Upper lobe of right lung (tissue), 1 donor: ENCODE data around the gene P3H3. TPM values are rescaled to one million over a fixed set of nuclear protein-coding genes. Genes with fewer than 3 reads are reported as not detected.

Experiments
- ATAC-seq: fragments of 200-7000 bp; cut with Tn5 transposase; one replicate; pipeline ENCODE4 v1.9.1; 2020; ENCODE audit warnings: mild to moderate bottlenecking, moderate library complexity
- DNase-seq: peaks from one replicate; pipeline ENCODE4 v3.0.0-alpha.2; 2020
- H3K27ac ChIP-seq: fragments of 200-600 bp; one replicate; pipeline ENCODE4 v1.8.0; 2022
- H3K27me3 ChIP-seq: fragments of 200-600 bp; one replicate; pipeline ENCODE4 v1.8.0; 2022; ENCODE audit warnings: mild to moderate bottlenecking
- H3K36me3 ChIP-seq: fragments of 200-600 bp; one replicate; pipeline ENCODE4 v1.8.0; 2022
- H3K4me1 ChIP-seq: fragments of 200-600 bp; one replicate; pipeline ENCODE4 v1.8.0; 2022
- H3K4me3 ChIP-seq: fragments of 200-600 bp; one replicate; pipeline ENCODE4 v1.8.0; 2022; ENCODE audit warnings: mild to moderate bottlenecking
- H3K9me3 ChIP-seq: fragments of 200-600 bp; one replicate; pipeline ENCODE4 v1.8.0; 2022
- CTCF ChIP-seq: fragments of 200-600 bp; IDR thresholded peaks from one replicate; pipeline ENCODE4 v1.8.0; 2022; ENCODE audit warnings: antibody characterized with exemption
- intact Hi-C: fragments of 100-400 bp; cut with DNase I; formaldehyde crosslinking; loops from one replicate; pipeline ENCODE4 v1.11.0; 2022
- total RNA-seq: library from RNA; stranded (reverse); fragmentation: NEBNext Ultra II Directional; extraction: Animal tissue kit (Norgen Biotek cat#: 25700); gene quantifications from one replicate; pipeline ENCODE4 v1.2.1, GENCODE V29; 2021
- donor health status: DM: no; HTN: yes; CAD: no; lungs with severe emphysema.

Gene P3H3
- total RNA-seq, 1 donor from 2014 or later = 9.7 TPM

DNA sequence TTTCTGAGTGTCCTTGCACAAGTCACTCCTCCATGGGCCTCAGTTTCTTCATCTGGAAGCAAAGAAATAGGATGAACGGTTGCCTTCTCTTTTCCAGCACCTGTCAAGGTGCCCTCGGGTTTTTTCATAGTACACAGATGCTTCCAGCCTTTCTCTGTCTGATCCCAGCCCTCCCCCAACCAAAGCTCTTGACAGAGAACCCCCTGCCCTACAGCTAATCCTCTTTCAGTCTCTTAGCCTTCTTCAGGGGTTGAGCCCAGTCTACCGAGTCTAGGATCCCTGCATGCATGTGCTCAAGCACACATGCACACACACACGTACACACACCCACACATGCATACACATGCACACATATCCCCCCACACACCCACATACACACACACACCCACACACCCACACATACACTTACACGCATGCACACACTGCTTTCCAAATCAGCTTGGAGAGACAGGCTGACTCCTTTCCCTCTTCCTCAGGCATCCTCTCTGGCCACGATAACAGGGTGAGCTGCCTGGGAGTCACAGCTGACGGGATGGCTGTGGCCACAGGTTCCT lies 18.2 kb downstream of the P3H3 start:
- no peak for TF ChIP-seq CTCF
- DNase-seq (no peak), ATAC-seq (no peak)

GRCh38 chr12:6847676-6848075 lies 19.5 kb downstream of the P3H3 start:
- Histone ChIP-seq H3K9me3 (no peaks in the 10 kb centered on the region), H3K4me3 (no peak overlapping the region), H3K27ac (no peak overlapping the region), H3K27me3 (no peaks in the 10 kb centered on the region), H3K4me1 (no peaks in the 10 kb centered on the region), H3K36me3 (no peaks in the 10 kb centered on the region)
- intact Hi-C loops = no loop called here
- TF ChIP-seq CTCF = no peak
- DNase-seq (no peak), ATAC-seq (no peak)

More for the DNA sequence above, 18.2 kb downstream of the P3H3 start:
- Histone ChIP-seq H3K36me3 (no peaks in the 10 kb centered on the region), H3K27me3 (no peaks in the 10 kb centered on the region), H3K4me1 (no peaks in the 10 kb centered on the region), H3K9me3 (no peaks in the 10 kb centered on the region), H3K27ac (no peak overlapping the region), H3K4me3 (no peak overlapping the region)
- intact Hi-C loops = no loop called here

DNA sequence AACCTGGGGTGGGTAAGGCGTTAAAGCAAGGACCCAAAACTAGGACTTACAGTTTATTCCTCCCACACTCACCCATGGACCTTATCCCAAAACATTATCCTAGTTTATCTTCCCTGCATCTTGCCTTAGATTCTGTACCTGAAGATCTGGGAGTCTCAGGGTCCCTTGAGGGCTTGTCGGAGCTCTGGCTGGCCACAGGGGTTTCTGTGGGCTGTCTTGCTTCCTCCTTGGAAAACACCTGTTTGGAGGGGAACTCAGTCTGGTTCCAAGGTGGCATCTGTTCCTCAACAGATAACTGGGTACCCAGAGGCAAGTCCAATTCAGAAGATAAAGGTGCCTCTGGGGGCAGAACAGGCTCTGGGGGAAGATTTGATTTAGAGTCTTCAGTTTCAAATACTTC lies 21.2 kb downstream of the P3H3 start:
- Histone ChIP-seq H3K36me3 (no peaks in the 10 kb centered on the region), H3K4me1 (peaks cover 9% of the 10 kb centered on the region), H3K27me3 (no peaks in the 10 kb centered on the region), H3K4me3 (no peak overlapping the region), H3K9me3 (no peaks in the 10 kb centered on the region), H3K27ac (no peak overlapping the region)
- intact Hi-C loops = no loop called here
- no peak for TF ChIP-seq CTCF
- ATAC-seq (no peak), DNase-seq (no peak)

GRCh38 chr12:6849976-6850560 lies 21.9 kb downstream of the P3H3 start:
- Histone ChIP-seq H3K27ac (no peak overlapping the region), H3K9me3 (no peaks in the 10 kb centered on the region), H3K36me3 (peaks cover 5% of the 10 kb centered on the region), H3K27me3 (no peaks in the 10 kb centered on the region), H3K4me3 (no peak overlapping the region), H3K4me1 (peaks cover 9% of the 10 kb centered on the region)
- no peak for TF ChIP-seq CTCF
- ATAC-seq (no peak), DNase-seq (no peak)
- intact Hi-C loops = no loop called here

DNA sequence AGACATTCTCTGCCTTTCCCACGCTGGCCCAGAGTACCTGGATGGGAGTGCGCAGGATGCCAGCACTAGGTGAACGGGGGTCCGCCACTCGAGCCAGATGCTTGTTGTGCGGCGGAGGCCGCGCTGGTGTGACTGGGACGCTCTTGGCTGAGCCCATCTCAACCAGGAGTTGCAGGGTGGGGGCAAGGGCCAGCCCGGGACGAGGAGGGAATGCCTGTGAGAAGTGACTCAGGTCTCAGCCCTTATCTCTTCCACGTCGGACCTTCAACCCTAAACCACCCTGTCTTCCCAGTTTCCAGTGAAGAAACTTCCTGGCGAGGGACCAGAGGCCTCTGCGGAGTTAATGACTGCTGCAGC lies 22.6 kb downstream of the P3H3 start:
- Histone ChIP-seq H3K4me1 (peaks cover 9% of the 10 kb centered on the region), H3K27me3 (no peaks in the 10 kb centered on the region), H3K9me3 (no peaks in the 10 kb centered on the region), H3K36me3 (peaks cover 11% of the 10 kb centered on the region), H3K4me3 (peak overlapping the region; percentile 85), H3K27ac (no peak overlapping the region)
- no peak for DNase-seq
- no peak for TF ChIP-seq CTCF
- ATAC-seq = no peak
- intact Hi-C loops = no loop called here
